H1 (cell line): ENCODE results near the gene ALAS1. TPM values are rescaled to one million over a fixed set of nuclear protein-coding genes. Genes with fewer than 3 reads are reported as not detected.

Experiments
- CTCF ChIA-PET: fragments of 300-600 bp; sonication (Branson Sonifier 250); formaldehyde crosslinking; loops from one replicate; lab custom pipeline; 2021; ENCODE audit not compliant: partially characterized antibody; lab: Charles Lee
- POLR2A ChIA-PET: fragments of 300-600 bp; sonication (Branson Sonifier 250); formaldehyde crosslinking; loops from one replicate; lab custom pipeline; 2021; ENCODE audit warnings: inconsistent platforms; ENCODE audit not compliant: partially characterized antibody; lab: Charles Lee
- DNase-seq, 2 experiments: peaks; one replicate each; pipeline versions ENCODE4 v3.0.0 to v3.0.0-alpha.2; 2010 to 2022; ENCODE audit warnings: low spot score in 2 of 2, low read depth in 1 of 2, mixed read lengths in 1 of 2
- FAIRE-seq: peaks from 2 replicates; lab custom pipeline; 2011; peaks lifted over from hg19 to GRCh38; lab: Jason Lieb, UNC
- H2AFZ ChIP-seq: 2 replicates; pipeline ENCODE4 v1.8.1; 2012; ENCODE audit warnings: low read length, inconsistent platforms
- H2AK5ac ChIP-seq: 2 replicates; pipeline ENCODE4 v1.6.1; 2013; ENCODE audit warnings: low read depth, low read length
- H2BK120ac ChIP-seq: replicated peaks from 2 replicates; pipeline ENCODE3; 2013; ENCODE audit warnings: low read depth, low read length, inconsistent platforms
- H2BK12ac ChIP-seq: 2 replicates; pipeline ENCODE4 v1.6.1; 2013; ENCODE audit warnings: low read depth, low read length
- H2BK15ac ChIP-seq: 2 replicates; pipeline ENCODE4 v1.6.1; 2013; ENCODE audit warnings: low read length
- H2BK20ac ChIP-seq: 2 replicates; pipeline ENCODE4 v1.6.1; 2013; ENCODE audit warnings: low read length
- H2BK5ac ChIP-seq: 2 replicates; pipeline ENCODE4 v1.6.1; 2013; ENCODE audit warnings: low read depth, low read length
- H3K14ac ChIP-seq: 2 replicates; pipeline ENCODE4 v1.6.1; 2013; ENCODE audit warnings: inconsistent platforms; ENCODE audit not compliant: insufficient read length
- H3K18ac ChIP-seq: 2 replicates; pipeline ENCODE4 v1.6.1; 2013; ENCODE audit warnings: low read length; ENCODE audit errors: extremely low read depth
- H3K23ac ChIP-seq: 2 replicates; pipeline ENCODE4 v1.6.1; 2013; ENCODE audit warnings: inconsistent platforms; ENCODE audit not compliant: insufficient read length
- H3K23me2 ChIP-seq: 2 replicates; pipeline ENCODE4 v1.6.1; 2013; ENCODE audit warnings: low read depth, low read length
- H3K27ac ChIP-seq: 2 replicates; pipeline ENCODE4 v1.6.1; 2011; ENCODE audit warnings: low read depth, low read length, inconsistent platforms
- H3K27me3 ChIP-seq, 4 experiments: replicated peaks in 1 of 4; 1 replicate in 1 of 4; 2 replicates in 3 of 4; pipeline versions ENCODE4 v1.6.1 to v1.8.1; 2011 to 2013; ENCODE audit warnings: low read length in 3 of 4, mild to moderate bottlenecking in 3 of 4, inconsistent platforms in 2 of 4, mixed read lengths in 2 of 4, moderate library complexity in 1 of 4; ENCODE audit not compliant: control insufficient read depth in 3 of 4, insufficient read depth in 3 of 4; ENCODE audit errors: extremely low read depth in 1 of 4
- H3K36me3 ChIP-seq, 4 experiments: 2 replicates each; pipeline versions ENCODE4 v1.6.1 to v1.8.1; 2011 to 2013; ENCODE audit warnings: mild to moderate bottlenecking in 4 of 4, low read length in 3 of 4, moderate library complexity in 2 of 4, control low read depth in 1 of 4, inconsistent platforms in 1 of 4; ENCODE audit not compliant: insufficient read depth in 4 of 4, control insufficient read depth in 2 of 4
- H3K4ac ChIP-seq: replicated peaks from 2 replicates; pipeline ENCODE3; 2013; ENCODE audit warnings: low read length, low read depth, mixed read lengths, inconsistent platforms; ENCODE audit not compliant: insufficient read length
- H3K4me1 ChIP-seq, 4 experiments: replicated peaks in 1 of 4; 1 replicate in 1 of 4; 2 replicates in 3 of 4; pipeline versions ENCODE4 v1.6.1 to v1.8.1; 2011 to 2013; ENCODE audit warnings: low read length in 3 of 4, inconsistent platforms in 2 of 4, mixed read lengths in 1 of 4; ENCODE audit not compliant: insufficient read depth in 4 of 4, control insufficient read depth in 3 of 4
- H3K4me2 ChIP-seq, 2 experiments: 2 replicates each; pipeline versions ENCODE4 v1.6.1 to v1.8.1; 2011 to 2013; ENCODE audit warnings: low read depth in 2 of 2, low read length in 2 of 2, control low read depth in 1 of 2, inconsistent platforms in 1 of 2, mild to moderate bottlenecking in 1 of 2; ENCODE audit not compliant: insufficient read depth in 1 of 2
- H3K4me3 ChIP-seq, 4 experiments: fragments of 200-600, 300-600 bp in 1 of 4; sonication (generic), shearing (Covaris generic), sonication (Bioruptor Twin) in 1 of 4; 2 replicates each; pipeline versions ENCODE4 v1.5.1 to v1.8.1; 2011 to 2016; ENCODE audit warnings: low read length in 4 of 4, low read depth in 3 of 4, control low read depth in 2 of 4, inconsistent platforms in 2 of 4, mild to moderate bottlenecking in 2 of 4, mixed read lengths in 1 of 4, moderate library complexity in 1 of 4; ENCODE audit not compliant: insufficient read depth in 2 of 4; ENCODE audit errors: extremely low read depth in 1 of 4
- H3K56ac ChIP-seq: replicated peaks from 2 replicates; pipeline ENCODE3; 2013; ENCODE audit warnings: low read depth, mild to moderate bottlenecking, mixed read lengths, low read length, inconsistent platforms; ENCODE audit not compliant: insufficient read length
- H3K79me1 ChIP-seq: 2 replicates; pipeline ENCODE4 v1.6.1; 2013; ENCODE audit warnings: low read depth, low read length, control low read depth
- H3K79me2 ChIP-seq, 2 experiments: 2 replicates each; pipeline versions ENCODE4 v1.6.1 to v1.8.1; 2012 to 2013; ENCODE audit warnings: low read length in 2 of 2, mild to moderate bottlenecking in 2 of 2, inconsistent platforms in 1 of 2; ENCODE audit not compliant: insufficient read depth in 2 of 2, control insufficient read depth in 1 of 2
- H3K9ac ChIP-seq, 4 experiments: replicated peaks in 1 of 4; 1 replicate in 1 of 4; 2 replicates in 3 of 4; pipeline versions ENCODE4 v1.6.1 to v1.8.1; 2011 to 2013; ENCODE audit warnings: low read depth in 3 of 4, low read length in 3 of 4, control low read depth in 2 of 4, mild to moderate bottlenecking in 2 of 4, moderate library complexity in 2 of 4, inconsistent platforms in 1 of 4; ENCODE audit errors: extremely low read depth in 1 of 4
- H3K9me3 ChIP-seq, 2 experiments: 2 replicates each; pipeline versions ENCODE4 v1.6.1 to v1.8.1; 2012 to 2013; ENCODE audit warnings: mild to moderate bottlenecking in 2 of 2, moderate library complexity in 2 of 2, control low read depth in 1 of 2, inconsistent platforms in 1 of 2, low read depth in 1 of 2, low read length in 1 of 2, mixed read lengths in 1 of 2; ENCODE audit not compliant: insufficient read depth in 2 of 2
- H4K20me1 ChIP-seq, 2 experiments: replicated peaks in 1 of 2; 2 replicates each; pipeline versions ENCODE3 to v1.8.1; 2011 to 2013; ENCODE audit warnings: inconsistent platforms in 2 of 2, low read length in 2 of 2, mild to moderate bottlenecking in 1 of 2; ENCODE audit not compliant: insufficient read depth in 2 of 2, control insufficient read depth in 1 of 2
- H4K5ac ChIP-seq: 2 replicates; pipeline ENCODE4 v1.6.1; 2013; ENCODE audit warnings: low read length, low read depth, mixed read lengths, inconsistent platforms; ENCODE audit not compliant: insufficient read length
- H4K8ac ChIP-seq: 2 replicates; pipeline ENCODE4 v1.8.0; 2013; ENCODE audit warnings: mild to moderate bottlenecking, moderate library complexity, low read length, inconsistent platforms; ENCODE audit not compliant: insufficient read depth; ENCODE audit errors: extremely low read depth
- H4K91ac ChIP-seq: replicated peaks from 2 replicates; pipeline ENCODE3; 2013; ENCODE audit warnings: low read length, mixed read lengths, inconsistent platforms; ENCODE audit not compliant: insufficient read length
- RBBP5 ChIP-seq: IDR thresholded peaks from 2 replicates; pipeline ENCODE4 v1.7.1; 2012; ENCODE audit warnings: low read depth, mild to moderate bottlenecking, inconsistent platforms, low read length, moderate library complexity, borderline replicate concordance
- polyA plus RNA-seq, 7 experiments: library from polyadenylated mRNA; depleted of rRNA in 3 of 7; stranded (reverse) in 5 of 7; unstranded in 2 of 7; fragments of >200 nt in 5 of 7; fragments of 200-250 nt in 2 of 7; gene quantifications; 1 replicate in 5 of 7; 2 replicates in 1 of 7; 4 replicates in 1 of 7; pipeline versions ENCODE4 v1.2.1 to v1.2.3, GENCODE V29; 2011 to 2013; ENCODE audit warnings: missing spikeins in 2 of 7, mixed read lengths in 2 of 7
- total RNA-seq: library from RNA; stranded (reverse); fragmentation: NEBNext Ultra II Directional; extraction: Animal tissue kit (Norgen Biotek cat#: 25700); gene quantifications from 2 replicates; pipeline ENCODE4 v1.2.1, GENCODE V29; 2021
- TF ChIP-seq, protein P1 (sequence below): IDR thresholded peaks from 2 replicates; pipeline ENCODE4 v1.6.1; 2011; ENCODE audit warnings: low read depth, mild to moderate bottlenecking, low read length; ENCODE audit not compliant: insufficient read depth

ALAS1 gene
- total and polyA plus RNA-seq, 2 of the 8 experiments (the other 6 are each of a cell fraction or from before 2014, with no cell fraction given), result 45.9 to 84.4 TPM

DNA sequence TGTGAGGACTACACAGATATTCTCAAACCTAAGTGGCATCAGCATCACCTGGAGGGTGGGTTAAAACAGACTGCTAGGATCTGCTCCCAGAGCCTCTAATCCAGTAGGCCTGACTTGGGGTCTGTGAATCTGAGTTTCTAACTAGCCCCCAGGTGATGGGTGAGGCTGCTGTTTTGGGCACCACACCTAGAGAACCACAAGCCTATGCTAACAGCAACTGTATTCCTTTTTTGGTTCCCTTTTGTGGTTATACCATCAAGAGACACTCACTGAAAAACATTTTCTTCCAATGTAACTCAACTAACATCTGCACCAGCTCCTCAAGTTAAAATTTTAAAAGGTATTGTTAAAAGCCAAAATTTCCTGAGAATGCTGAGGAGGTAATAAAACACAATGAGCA, 64.5 kb downstream of the ALAS1 start:
- POLR2A ChIA-PET, result interaction anchor here (1.7 kb wide), 1 partner anchor 10 kb away, joined by 5 read pairs; no protein-coding TSS in a partner anchor

More for the DNA sequence above, 64.5 kb downstream of the ALAS1 start:
- Histone ChIP-seq H2BK5ac (no peak overlapping the region), H3K4me1 (no peaks in the 10 kb centered on the region), H3K79me1 (no peaks in the 10 kb centered on the region; the same call in 1 of the 2 replicates), H3K18ac (no peak overlapping the region), H3K4ac (no peak overlapping the region), H3K23me2 (no peaks in the 10 kb centered on the region; the same call in 1 of the 2 replicates), H3K27ac (no peak overlapping the region), H4K5ac (no peak overlapping the region), H3K4me2 (no peak overlapping the region), H2AFZ (no peak overlapping the region), H3K27me3 (no peaks in the 10 kb centered on the region), H3K4me3 (no peak overlapping the region), H3K79me2 (peaks cover 0 to 22% of the 10 kb centered on the region in 2 experiments; a peak in 2 of 4 replicates), H4K20me1 (peaks cover 3 to 12% of the 10 kb centered on the region in 2 experiments), H3K23ac (no peak overlapping the region), H4K91ac (no peak overlapping the region), H2AK5ac (no peak overlapping the region), H3K36me3 (peaks cover 41 to 91% (median 81%) of the 10 kb centered on the region in 4 experiments), H2BK120ac (no peak overlapping the region), H3K9me3 (no peaks in the 10 kb centered on the region), H3K56ac (no peak overlapping the region), H3K9ac (no peak overlapping the region), H2BK15ac (no peak overlapping the region), H4K8ac (no peak overlapping the region), H2BK12ac (no peak overlapping the region), H2BK20ac (no peak overlapping the region), H3K14ac (no peak overlapping the region)
- CTCF ChIA-PET, result interaction anchor here (1.7 to 2.8 kb wide), 2 partner anchors 31 to 77 kb away, joined by 5 to 10 read pairs; no protein-coding TSS in a partner anchor
- DNase-seq (no peak), FAIRE-seq (no peak)
- TF ChIP-seq, protein P1, sequence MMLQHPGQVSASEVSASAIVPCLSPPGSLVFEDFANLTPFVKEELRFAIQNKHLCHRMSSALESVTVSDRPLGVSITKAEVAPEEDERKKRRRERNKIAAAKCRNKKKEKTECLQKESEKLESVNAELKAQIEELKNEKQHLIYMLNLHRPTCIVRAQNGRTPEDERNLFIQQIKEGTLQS, result no peak
- no peak for TF ChIP-seq RBBP5

Other genes starting within 250 kb of the ALAS1 start
- 0.19 and 0.22 TPM in 2 replicates for gene GPR62, start 242.8 kb upstream of the ALAS1 start, total RNA-seq
- gene GPR62, start 242.8 kb upstream of the ALAS1 start, polyA plus RNA-seq (2011; rRNA removed), result 0.29 and 0.36 TPM in 2 replicates
- 16.4 and 19.6 TPM in 2 replicates for gene PCBP4, start 230.7 kb upstream of the ALAS1 start, total RNA-seq
- 34.1 and 51.2 TPM in 2 replicates for gene PCBP4, start 230.7 kb upstream of the ALAS1 start, polyA plus RNA-seq (2011; rRNA removed)
- 5.8 and 6.1 TPM in 2 replicates for gene ABHD14B, start 224.1 kb upstream of the ALAS1 start, total RNA-seq
- 18.0 and 20.0 TPM in 2 replicates for gene ABHD14B, start 224.1 kb upstream of the ALAS1 start, polyA plus RNA-seq (2011; rRNA removed)
- 1.8 and 4.6 TPM in 2 replicates for gene ABHD14A, start 223.1 kb upstream of the ALAS1 start, total RNA-seq
- gene ABHD14A, start 223.1 kb upstream of the ALAS1 start, polyA plus RNA-seq (2011; rRNA removed), result 9.8 and 12.4 TPM in 2 replicates
- 45.5 and 48.3 TPM in 2 replicates for gene ACY1, start 214.6 kb upstream of the ALAS1 start, total RNA-seq
- 113 and 189 TPM in 2 replicates for gene ACY1, start 214.6 kb upstream of the ALAS1 start, polyA plus RNA-seq (2011; rRNA removed)
- gene RPL29, start 202.3 kb upstream of the ALAS1 start, total RNA-seq, result 1,467 and 1,476 TPM in 2 replicates
- gene RPL29, start 202.3 kb upstream of the ALAS1 start, polyA plus RNA-seq (2011; rRNA removed), result 2,660 and 3,062 TPM in 2 replicates
- 19.4 and 20.5 TPM in 2 replicates for gene DUSP7, start 141.6 kb upstream of the ALAS1 start, total RNA-seq
- 24.9 and 32.1 TPM in 2 replicates for gene DUSP7, start 141.6 kb upstream of the ALAS1 start, polyA plus RNA-seq (2011; rRNA removed)
- 35.7 and 39.2 TPM in 2 replicates for gene POC1A, start 43.7 kb upstream of the ALAS1 start, total RNA-seq
- gene POC1A, start 43.7 kb upstream of the ALAS1 start, polyA plus RNA-seq (2011; rRNA removed), result 35.7 and 44.9 TPM in 2 replicates
- gene TLR9, start 27.5 kb downstream of the ALAS1 start, total RNA-seq, result not detected in 2 replicates
- 0.05 and 0.06 TPM in 2 replicates for gene TLR9, start 27.5 kb downstream of the ALAS1 start, polyA plus RNA-seq (2011; rRNA removed)
- gene TWF2, start 41.0 kb downstream of the ALAS1 start, total RNA-seq, result 62.6 and 65.2 TPM in 2 replicates
- 90.4 and 135 TPM in 2 replicates for gene TWF2, start 41.0 kb downstream of the ALAS1 start, polyA plus RNA-seq (2011; rRNA removed)
- gene PPM1M, start 47.6 kb downstream of the ALAS1 start, total RNA-seq, result 5.2 and 5.4 TPM in 2 replicates
- 5.1 and 6.3 TPM in 2 replicates for gene PPM1M, start 47.6 kb downstream of the ALAS1 start, polyA plus RNA-seq (2011; rRNA removed)
- gene WDR82, start 80.5 kb downstream of the ALAS1 start, total RNA-seq, result 77.2 and 82.7 TPM in 2 replicates
- 25.8 and 33.5 TPM in 2 replicates for gene WDR82, start 80.5 kb downstream of the ALAS1 start, polyA plus RNA-seq (2011; rRNA removed)
- 3.5 and 4.2 TPM in 2 replicates for gene GLYCTK, start 89.7 kb downstream of the ALAS1 start, total RNA-seq
- 8.7 and 11.1 TPM in 2 replicates for gene GLYCTK, start 89.7 kb downstream of the ALAS1 start, polyA plus RNA-seq (2011; rRNA removed)
- 0.63 and 1.5 TPM in 2 replicates for gene DNAH1, start 118.2 kb downstream of the ALAS1 start, total RNA-seq
- gene DNAH1, start 118.2 kb downstream of the ALAS1 start, polyA plus RNA-seq (2011; rRNA removed), result 1.0 and 1.9 TPM in 2 replicates
- 72.9 and 80.3 TPM in 2 replicates for gene BAP1, start 211.8 kb downstream of the ALAS1 start, total RNA-seq
- 64.9 and 79.5 TPM in 2 replicates for gene BAP1, start 211.8 kb downstream of the ALAS1 start, polyA plus RNA-seq (2011; rRNA removed)
- gene PHF7, start 212.5 kb downstream of the ALAS1 start, total RNA-seq, result 9.5 and 12.0 TPM in 2 replicates
- gene PHF7, start 212.5 kb downstream of the ALAS1 start, polyA plus RNA-seq (2011; rRNA removed), result 6.3 and 6.7 TPM in 2 replicates
- 1.5 TPM in 2 replicates for gene SEMA3G, start 246.9 kb downstream of the ALAS1 start, total RNA-seq
- gene SEMA3G, start 246.9 kb downstream of the ALAS1 start, polyA plus RNA-seq (2011; rRNA removed), result 0.95 and 2.4 TPM in 2 replicates